Placental epithelial cell (primary cell): ENCODE measurements around the gene CCR2. TPM values are rescaled to one million over a fixed set of nuclear protein-coding genes. Genes with fewer than 3 reads are reported as not detected.

ENCODE experiments used
- total RNA-seq: library from RNA; depleted of rRNA; stranded (reverse); fragments of >200 nt; gene quantifications from 2 replicates; pipeline ENCODE4 v1.2.3, GENCODE V29; 2012

The CCR2 gene
- not detected in 2 replicates for total RNA-seq

GRCh38 chr3:46353647-46354410 lies at the start of gene CCR2:
TSS of gene CCR2 (plus strand) at chr3:46354111. CDS start at chr3:46357528, 3,417 bp downstream.

GRCh38 chr3:46370839-46371518 lies 17.1 kb downstream of the CCR2 start, which contains the start of gene CCR5:
TSS of gene CCR5 (plus strand) at chr3:46370946. CDS start at chr3:46372903, 1,957 bp downstream.

GRCh38 chr3:46406788-46407611 lies 53.1 kb downstream of the CCR2 start, which contains the start of the genes CCR5AS and CCRL2:
TSS of gene CCR5AS (minus strand) at chr3:46407066.
TSS of gene CCRL2 (plus strand) at chr3:46407259. CDS start at chr3:46408080, 821 bp downstream.

Other genes starting within 250 kb of the CCR2 start
- gene CCR1, start 145.8 kb upstream of the CCR2 start, total RNA-seq = not detected in 2 replicates
- 0.33 TPM in 1 of 2 replicates, not detected in the other for gene CCR3, start 111.7 kb upstream of the CCR2 start, total RNA-seq
- not detected in 2 replicates for gene CCR5, start 16.8 kb downstream of the CCR2 start, total RNA-seq
- gene CCRL2, start 53.1 kb downstream of the CCR2 start, total RNA-seq = not detected in 2 replicates
- not detected in 2 replicates for gene LTF, start 110.8 kb downstream of the CCR2 start, total RNA-seq
- gene RTP3, start 143.9 kb downstream of the CCR2 start, total RNA-seq = not detected in 2 replicates
- gene LRRC2, start 212.2 kb downstream of the CCR2 start, total RNA-seq = 0.11 TPM in 1 of 2 replicates, not detected in the other